Measurements from ENCODE around the gene UBE2K. TPM values are rescaled to one million over a fixed set of nuclear protein-coding genes. Genes with fewer than 3 reads are reported as not detected.

Gene UBE2K
- 64.5 to 99.2 TPM (median 80.8 TPM) in 5 replicates for total RNA-seq (2022; extraction: Qiagen RNA extraction; ENCODE audit: low read depth)

GRCh38 chr4:39697740-39698423, at the start of gene UBE2K:
UBE2K (plus strand) TSS chr4:39698136; CDS start chr4:39698328, 192 bp downstream.

Other genes with a start within 250 kb of the UBE2K start
- gene RPL9, start 239.2 kb upstream of the UBE2K start, total RNA-seq (2022; extraction: Qiagen RNA extraction; ENCODE audit: low read depth), result 847 to 1,812 TPM (median 993 TPM) in 5 replicates
- 9.2 to 13.8 TPM (median 9.5 TPM) in 5 replicates for gene LIAS, start 239.1 kb upstream of the UBE2K start, total RNA-seq (2022; extraction: Qiagen RNA extraction; ENCODE audit: low read depth)
- 256 to 418 TPM (median 273 TPM) in 5 replicates for gene UGDH, start 170.7 kb upstream of the UBE2K start, total RNA-seq (2022; extraction: Qiagen RNA extraction; ENCODE audit: low read depth)
- gene SMIM14, start 59.3 kb upstream of the UBE2K start, total RNA-seq (2022; extraction: Qiagen RNA extraction; ENCODE audit: low read depth), result 14.3 to 20.0 TPM (median 18.1 TPM) in 5 replicates

All from A549 treated with RU486 at 1 μM for 4 hours (cell line).